A673 (cell line): ENCODE results near the gene ZNF2. TPM values are rescaled to one million over a fixed set of nuclear protein-coding genes. Genes with fewer than 3 reads are reported as not detected.

Experiments used
- BruUV-seq: library from RNA; stranded (reverse); fragments of 400-500 nt; replicated peaks from 2 replicates; lab custom pipeline; 2021; lab: Mats Ljungman, UMichigan
- CTCF ChIA-PET: fragments of 300-600 bp; sonication (Branson Sonifier 250); formaldehyde crosslinking; loops from one replicate; lab custom pipeline; 2022; ENCODE audit warnings: antibody characterized with exemption; lab: Charles Lee
- POLR2A ChIA-PET: fragments of 300-600 bp; sonication (Branson Sonifier 250); formaldehyde crosslinking; loops from one replicate; lab custom pipeline; 2022; ENCODE audit warnings: antibody characterized with exemption; ENCODE audit not compliant: low non-redundant PET; lab: Charles Lee
- DNase-seq: peaks from one replicate; pipeline ENCODE4 v3.0.0-alpha.2; 2015; ENCODE audit warnings: low spot score
- H3K27ac ChIP-seq: fragments of 200-600 bp; sonication (generic); 2 replicates; pipeline ENCODE4 v1.5.1; 2016; ENCODE audit warnings: mixed run types, low read depth, mild to moderate bottlenecking, mixed read lengths, antibody characterized with exemption, low read length; ENCODE audit not compliant: poor library complexity, severe bottlenecking
- H3K27me3 ChIP-seq: fragments of 200-600 bp; sonication (generic); replicated peaks from 2 replicates; pipeline ENCODE4 v1.6.1; 2017; ENCODE audit warnings: mixed run types, low read depth, mild to moderate bottlenecking, mixed read lengths, antibody characterized with exemption, low read length; ENCODE audit not compliant: insufficient read depth, poor library complexity
- H3K36me3 ChIP-seq: fragments of 200-600 bp; sonication (generic); 2 replicates; pipeline ENCODE4 v1.6.1; 2016; ENCODE audit warnings: mixed run types, mild to moderate bottlenecking, mixed read lengths, antibody characterized with exemption, low read length; ENCODE audit not compliant: insufficient read depth, poor library complexity, severe bottlenecking
- H3K4me1 ChIP-seq: fragments of 200-600 bp; sonication (generic); 2 replicates; pipeline ENCODE4 v1.6.1; 2017; ENCODE audit warnings: mixed run types, mild to moderate bottlenecking, mixed read lengths, antibody characterized with exemption, low read length; ENCODE audit not compliant: insufficient read depth, poor library complexity, severe bottlenecking
- H3K4me3 ChIP-seq: fragments of 200-600 bp; sonication (generic); 2 replicates; pipeline ENCODE4 v1.5.1; 2016; ENCODE audit warnings: low read depth, mixed run types, mild to moderate bottlenecking, mixed read lengths, low read length; ENCODE audit not compliant: poor library complexity, severe bottlenecking
- H3K9me3 ChIP-seq: fragments of 200-600 bp; sonication (generic); 2 replicates; pipeline ENCODE4 v1.6.1; 2016; ENCODE audit warnings: mixed run types, low read depth, mild to moderate bottlenecking, mixed read lengths, antibody characterized with exemption, low read length; ENCODE audit not compliant: poor library complexity, severe bottlenecking
- CTCF ChIP-seq: fragments of 300-800, 200-600 bp; sonication (generic); conservative IDR thresholded peaks from 2 replicates; pipeline ENCODE4 v1.5.1; 2017; ENCODE audit warnings: low read depth, mild to moderate bottlenecking, antibody characterized with exemption, low read length, moderate library complexity, mixed read lengths
- EZH2 ChIP-seq: fragments of 200-600 bp; sonication (generic); IDR thresholded peaks from 2 replicates; pipeline ENCODE4 v1.6.1; 2017; ENCODE audit warnings: borderline replicate concordance, low read depth, mild to moderate bottlenecking, mixed read lengths, antibody characterized with exemption, low read length; ENCODE audit not compliant: poor library complexity, severe bottlenecking
- intact Hi-C: fragments of 100-400 bp; cut with micrococcal nuclease; formaldehyde crosslinking; loops from one replicate; pipeline ENCODE4 v1.10.0; 2022; ENCODE audit not compliant: unreplicated experiment
- total RNA-seq: library from RNA; stranded (reverse); gene quantifications from 2 replicates; pipeline ENCODE4 v1.2.3, GENCODE V29; 2021

The ZNF2 gene
- total RNA-seq, 1 experiment from 2014 or later: 4.6 TPM

GRCh38 chr2:95232232-95232631 is 66.6 kb downstream of the ZNF2 start:
- H3K27me3 ChIP-seq: no peaks in the 10 kb centered on the region
- no peaks in the 10 kb centered on the region for H3K9me3 ChIP-seq
- no peak for DNase-seq
- CTCF ChIA-PET: no interaction called here
- no peak overlapping the region for H3K27ac ChIP-seq
- intact Hi-C loops: no loop called here
- POLR2A ChIA-PET: no interaction called here
- no peaks in the 10 kb centered on the region for H3K36me3 ChIP-seq
- TF ChIP-seq EZH2 (no peak), CTCF (no peak)
- no peaks in the 10 kb centered on the region for H3K4me1 ChIP-seq
- no peak overlapping the region for H3K4me3 ChIP-seq
- BruUV-seq: no TSS peak

Other genes with a start within 250 kb of the ZNF2 start
- not detected in 2 replicates for gene MAL, start 140.1 kb upstream of the ZNF2 start, total RNA-seq
- gene MRPS5, start 44.0 kb upstream of the ZNF2 start, total RNA-seq: 99.7 and 103 TPM in 2 replicates
- 14.4 and 17.0 TPM in 2 replicates for gene ZNF514, start 6.0 kb upstream of the ZNF2 start, total RNA-seq
- 7.2 and 8.2 TPM in 2 replicates for gene ZNF892, start 41.7 kb downstream of the ZNF2 start, total RNA-seq
- 1.4 and 1.6 TPM in 2 replicates for gene PROM2, start 108.6 kb downstream of the ZNF2 start, total RNA-seq
- gene KCNIP3, start 131.5 kb downstream of the ZNF2 start, total RNA-seq: 0.24 and 0.45 TPM in 2 replicates
- gene FAHD2A, start 236.9 kb downstream of the ZNF2 start, total RNA-seq: 28.9 and 34.4 TPM in 2 replicates